ENCODE results near the gene PBX1. TPM values are rescaled to one million over a fixed set of nuclear protein-coding genes. Genes with fewer than 3 reads are reported as not detected.

PBX1 gene
- polyA plus RNA-seq, 1 donor (not counting 4 experiments of a cell fraction or from before 2014, with no cell fraction given), result 2.2 TPM

- Histone ChIP-seq H3K9me3 (ENCODE audit: control insufficient read depth, low read depth, low read length) (no peaks in the 10 kb centered on the region), H4K20me1 (ENCODE audit: control insufficient read depth, extremely low read depth, insufficient read depth, low read length) (no peaks in the 10 kb centered on the region), H3K9ac (ENCODE audit: control insufficient read depth, extremely low read depth, insufficient read depth, low read length) (no peak overlapping the region), H3K4me1 (ENCODE audit: control insufficient read depth, extremely low read depth, insufficient read depth, low read length) (peaks cover 36% of the 10 kb centered on the region), H3K79me2 (ENCODE audit: control insufficient read depth, insufficient read depth, low read length) (no peaks in the 10 kb centered on the region), H3K36me3 (ENCODE audit: control insufficient read depth in 2 of 2, extremely low read depth in 1 of 2, insufficient read depth in 2 of 2, low read length in 2 of 2) (no peaks in the 10 kb centered on the region), H3K9me1 (ENCODE audit: control insufficient read depth, extremely low read depth, insufficient read depth, low read length) (no peaks in the 10 kb centered on the region), H3K4me2 (ENCODE audit: control insufficient read depth, extremely low read depth, insufficient read depth, low read depth, low read length) (no peak overlapping the region), H2AFZ (ENCODE audit: control insufficient read depth, low read length) (no peak overlapping the region), H3K27me3 (ENCODE audit: control insufficient read depth, extremely low read depth, insufficient read depth, low read length) (no peaks in the 10 kb centered on the region), H3K27ac (ENCODE audit: control insufficient read depth, insufficient read depth, low read length) (no peak overlapping the region), H3K4me3 (ENCODE audit: control insufficient read depth in 2 of 3, extremely low read depth in 1 of 3, insufficient read depth in 2 of 3, low read depth in 1 of 3, low read length in 3 of 3) (no peak overlapping the region)
- no peak for FAIRE-seq
- DNase-seq (ENCODE audit: low read depth, low spot score), result no peak
- dilution Hi-C loops (cut with MboI; ENCODE audit: extremely low pct_ligation_motif_present, low sequenced_read_pairs), result no loop called here
- TF ChIP-seq EZH2 (IDR thresholded peaks at IDR 0.05; ENCODE audit: low read length), result no peak
- TF ChIP-seq CTCF (optimal IDR thresholded peaks at IDR 0.05 in 1 of 3, IDR thresholded peaks at IDR 0.05 in 1 of 3, conservative IDR thresholded peaks at IDR 0.05 in 1 of 3; ENCODE audit: extremely low read depth in 1 of 3, insufficient read depth in 2 of 3, low read length in 3 of 3), result no peak
Measured at GRCh38 chr1:164709126-164709525, 150.1 kb downstream of the PBX1 start.

GRCh38 chr1:164709541-164710278, 150.7 kb downstream of the PBX1 start:
- Histone ChIP-seq H3K36me3 (ENCODE audit: control insufficient read depth in 2 of 2, extremely low read depth in 1 of 2, insufficient read depth in 2 of 2, low read length in 2 of 2) (no peaks in the 10 kb centered on the region), H3K9ac (ENCODE audit: control insufficient read depth, extremely low read depth, insufficient read depth, low read length) (no peak overlapping the region), H3K27me3 (ENCODE audit: control insufficient read depth, extremely low read depth, insufficient read depth, low read length) (no peaks in the 10 kb centered on the region), H3K9me3 (ENCODE audit: control insufficient read depth, low read depth, low read length) (no peaks in the 10 kb centered on the region), H3K4me2 (ENCODE audit: control insufficient read depth, extremely low read depth, insufficient read depth, low read depth, low read length) (no peak overlapping the region), H3K4me1 (ENCODE audit: control insufficient read depth, extremely low read depth, insufficient read depth, low read length) (peaks cover 36% of the 10 kb centered on the region), H3K9me1 (ENCODE audit: control insufficient read depth, extremely low read depth, insufficient read depth, low read length) (no peaks in the 10 kb centered on the region), H3K79me2 (ENCODE audit: control insufficient read depth, insufficient read depth, low read length) (no peaks in the 10 kb centered on the region), H3K4me3 (ENCODE audit: control insufficient read depth in 2 of 3, extremely low read depth in 1 of 3, insufficient read depth in 2 of 3, low read depth in 1 of 3, low read length in 3 of 3) (no peak overlapping the region), H4K20me1 (ENCODE audit: control insufficient read depth, extremely low read depth, insufficient read depth, low read length) (no peaks in the 10 kb centered on the region), H2AFZ (ENCODE audit: control insufficient read depth, low read length) (no peak overlapping the region), H3K27ac (ENCODE audit: control insufficient read depth, insufficient read depth, low read length) (no peak overlapping the region)
- dilution Hi-C loops (cut with MboI; ENCODE audit: extremely low pct_ligation_motif_present, low sequenced_read_pairs), result no loop called here
- DNase-seq (ENCODE audit: low read depth, low spot score), result no peak
- no peak for FAIRE-seq
- TF ChIP-seq EZH2 (IDR thresholded peaks at IDR 0.05; ENCODE audit: low read length) (no peak), CTCF (optimal IDR thresholded peaks at IDR 0.05 in 1 of 3, IDR thresholded peaks at IDR 0.05 in 1 of 3, conservative IDR thresholded peaks at IDR 0.05 in 1 of 3; ENCODE audit: extremely low read depth in 1 of 3, insufficient read depth in 2 of 3, low read length in 3 of 3) (no peak)
